Colonic mucosa (tissue), 4 donors: ENCODE data around the gene OTOGL. TPM values are rescaled to one million over a fixed set of nuclear protein-coding genes. Genes with fewer than 3 reads are reported as not detected.

Experiments
- DNase-seq: peaks from one replicate; pipeline ENCODE4 v3.0.0-alpha.2; 2020
- H3K27ac ChIP-seq: fragments of 200-600 bp; one replicate; pipeline ENCODE4 v1.8.0; 2021
- H3K27me3 ChIP-seq: fragments of 200-600 bp; one replicate; pipeline ENCODE4 v1.8.0; 2021
- H3K36me3 ChIP-seq: fragments of 200-600 bp; one replicate; pipeline ENCODE4 v1.8.0; 2021
- H3K4me1 ChIP-seq: fragments of 200-600 bp; one replicate; pipeline ENCODE4 v1.8.0; 2021; ENCODE audit warnings: mild to moderate bottlenecking
- H3K4me3 ChIP-seq: fragments of 200-600 bp; one replicate; pipeline ENCODE4 v1.8.0; 2021
- H3K9ac ChIP-seq, 2 donors: one replicate each; pipeline ENCODE4 v1.7.0; 2013; ENCODE audit warnings: control low read depth in 2 of 2, low read depth in 2 of 2, low read length in 2 of 2
- H3K9me3 ChIP-seq: fragments of 200-600 bp; one replicate; pipeline ENCODE4 v1.8.0; 2021
- intact Hi-C: fragments of 100-400 bp; cut with DNase I; formaldehyde crosslinking; loops from one replicate; pipeline ENCODE4 v1.14.1; 2022
- total RNA-seq, 2 donors: library from RNA; stranded (reverse); fragmentation: NEBNext Ultra II Directional in 1 of 2; extraction: Animal tissue kit (Norgen Biotek cat#: 25700) in 1 of 2; gene quantifications; one replicate each; pipeline ENCODE4 v1.2.1, GENCODE V29; 2021
- TF ChIP-seq, protein P1 (sequence below): fragments of 200-600 bp; IDR thresholded peaks from one replicate; pipeline ENCODE4 v1.8.0; 2022; ENCODE audit warnings: antibody characterized with exemption, mild to moderate bottlenecking
- donor health status: healthy.
- donor health status: DM: no; HTN: no; CAD: no.
- donor health status: DM: no; HTN: no; CAD: no.

The OTOGL gene
- total RNA-seq, 2 donors from 2014 or later, result 0.08 to 0.27 TPM

GRCh38 chr12:80260269-80260668, 160.9 kb downstream of the OTOGL start:
- intact Hi-C loops, result loop anchor here (10.0 kb wide), 1 partner anchor 515 kb away; no protein-coding TSS in a partner anchor
- H3K9me3 ChIP-seq, result no peaks in the 10 kb centered on the region
- H3K4me1 ChIP-seq, result no peaks in the 10 kb centered on the region
- TF ChIP-seq, protein P1, sequence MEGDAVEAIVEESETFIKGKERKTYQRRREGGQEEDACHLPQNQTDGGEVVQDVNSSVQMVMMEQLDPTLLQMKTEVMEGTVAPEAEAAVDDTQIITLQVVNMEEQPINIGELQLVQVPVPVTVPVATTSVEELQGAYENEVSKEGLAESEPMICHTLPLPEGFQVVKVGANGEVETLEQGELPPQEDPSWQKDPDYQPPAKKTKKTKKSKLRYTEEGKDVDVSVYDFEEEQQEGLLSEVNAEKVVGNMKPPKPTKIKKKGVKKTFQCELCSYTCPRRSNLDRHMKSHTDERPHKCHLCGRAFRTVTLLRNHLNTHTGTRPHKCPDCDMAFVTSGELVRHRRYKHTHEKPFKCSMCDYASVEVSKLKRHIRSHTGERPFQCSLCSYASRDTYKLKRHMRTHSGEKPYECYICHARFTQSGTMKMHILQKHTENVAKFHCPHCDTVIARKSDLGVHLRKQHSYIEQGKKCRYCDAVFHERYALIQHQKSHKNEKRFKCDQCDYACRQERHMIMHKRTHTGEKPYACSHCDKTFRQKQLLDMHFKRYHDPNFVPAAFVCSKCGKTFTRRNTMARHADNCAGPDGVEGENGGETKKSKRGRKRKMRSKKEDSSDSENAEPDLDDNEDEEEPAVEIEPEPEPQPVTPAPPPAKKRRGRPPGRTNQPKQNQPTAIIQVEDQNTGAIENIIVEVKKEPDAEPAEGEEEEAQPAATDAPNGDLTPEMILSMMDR, result no peak
- DNase-seq, result no peak
- H3K9ac ChIP-seq, result no peak overlapping the region
- no peaks in the 10 kb centered on the region for H3K27me3 ChIP-seq
- no peak overlapping the region for H3K4me3 ChIP-seq
- H3K36me3 ChIP-seq, result no peaks in the 10 kb centered on the region
- H3K27ac ChIP-seq, result no peak overlapping the region

GRCh38 chr12:80261403-80261802, 162.1 kb downstream of the OTOGL start:
- Histone ChIP-seq H3K4me3 (no peak overlapping the region), H3K27me3 (no peaks in the 10 kb centered on the region), H3K27ac (no peak overlapping the region), H3K4me1 (no peaks in the 10 kb centered on the region), H3K9ac (no peak overlapping the region), H3K9me3 (no peaks in the 10 kb centered on the region), H3K36me3 (no peaks in the 10 kb centered on the region)
- DNase-seq, result no peak
- TF ChIP-seq, protein P1, result no peak
- intact Hi-C loops, result loop anchor here (10.0 kb wide), 1 partner anchor 517 kb away; no protein-coding TSS in a partner anchor

- TF ChIP-seq, protein P1, result no peak
- H3K4me1 ChIP-seq, result no peaks in the 10 kb centered on the region
- H3K9me3 ChIP-seq, result no peaks in the 10 kb centered on the region
- intact Hi-C loops, result loop anchor here (10.0 kb wide), 1 partner anchor 518 kb away; no protein-coding TSS in a partner anchor
- H3K27me3 ChIP-seq, result no peaks in the 10 kb centered on the region
- no peak for DNase-seq
- no peak overlapping the region for H3K9ac ChIP-seq
- H3K27ac ChIP-seq, result no peak overlapping the region
- H3K4me3 ChIP-seq, result no peak overlapping the region
- H3K36me3 ChIP-seq, result no peaks in the 10 kb centered on the region
Observed at GRCh38 chr12:80262346-80262745, 163.0 kb downstream of the OTOGL start.

- H3K36me3 ChIP-seq, result no peaks in the 10 kb centered on the region
- H3K9ac ChIP-seq, result no peak overlapping the region
- H3K4me1 ChIP-seq, result no peaks in the 10 kb centered on the region
- TF ChIP-seq, protein P1, result no peak
- no peaks in the 10 kb centered on the region for H3K9me3 ChIP-seq
- no peak overlapping the region for H3K27ac ChIP-seq
- DNase-seq, result no peak
- intact Hi-C loops, result loop anchor here (10.0 kb wide), 1 partner anchor 518 kb away; no protein-coding TSS in a partner anchor
- H3K27me3 ChIP-seq, result no peaks in the 10 kb centered on the region
- H3K4me3 ChIP-seq, result no peak overlapping the region
Observed at GRCh38 chr12:80262771-80263170, 163.4 kb downstream of the OTOGL start.

GRCh38 chr12:80264386-80264785, 165.0 kb downstream of the OTOGL start:
- Histone ChIP-seq H3K9me3 (no peaks in the 10 kb centered on the region), H3K36me3 (no peaks in the 10 kb centered on the region), H3K27me3 (no peaks in the 10 kb centered on the region), H3K27ac (no peak overlapping the region), H3K9ac (no peak overlapping the region), H3K4me1 (no peaks in the 10 kb centered on the region), H3K4me3 (no peak overlapping the region)
- no peak for DNase-seq
- intact Hi-C loops, result loop anchor here (10.0 kb wide), 1 partner anchor 520 kb away; no protein-coding TSS in a partner anchor
- TF ChIP-seq, protein P1, result no peak
